H1 (cell line): ENCODE results near the gene PLAU. TPM values are rescaled to one million over a fixed set of nuclear protein-coding genes. Genes with fewer than 3 reads are reported as not detected.
"Not testable (repeated sequence)": the region's sequence is repeated elsewhere in the genome, so short reads cannot be mapped to it uniquely, and the experiment has no call there.

Experiments
- CTCF ChIA-PET: fragments of 300-600 bp; sonication (Branson Sonifier 250); formaldehyde crosslinking; loops from one replicate; lab custom pipeline; 2021; ENCODE audit not compliant: partially characterized antibody; lab: Charles Lee
- POLR2A ChIA-PET: fragments of 300-600 bp; sonication (Branson Sonifier 250); formaldehyde crosslinking; loops from one replicate; lab custom pipeline; 2021; ENCODE audit warnings: inconsistent platforms; ENCODE audit not compliant: partially characterized antibody; lab: Charles Lee
- DNase-seq, 2 experiments: peaks; one replicate each; pipeline versions ENCODE4 v3.0.0 to v3.0.0-alpha.2; 2010 to 2022; ENCODE audit warnings: low spot score in 2 of 2, low read depth in 1 of 2, mixed read lengths in 1 of 2
- FAIRE-seq: peaks from 2 replicates; lab custom pipeline; 2011; peaks lifted over from hg19 to GRCh38; lab: Jason Lieb, UNC
- H2AFZ ChIP-seq: 2 replicates; pipeline ENCODE4 v1.8.1; 2012; ENCODE audit warnings: low read length, inconsistent platforms
- H2AK5ac ChIP-seq: 2 replicates; pipeline ENCODE4 v1.6.1; 2013; ENCODE audit warnings: low read depth, low read length
- H2BK120ac ChIP-seq: replicated peaks from 2 replicates; pipeline ENCODE3; 2013; ENCODE audit warnings: low read depth, low read length, inconsistent platforms
- H2BK12ac ChIP-seq: 2 replicates; pipeline ENCODE4 v1.6.1; 2013; ENCODE audit warnings: low read depth, low read length
- H2BK15ac ChIP-seq: 2 replicates; pipeline ENCODE4 v1.6.1; 2013; ENCODE audit warnings: low read length
- H2BK20ac ChIP-seq: 2 replicates; pipeline ENCODE4 v1.6.1; 2013; ENCODE audit warnings: low read length
- H2BK5ac ChIP-seq: 2 replicates; pipeline ENCODE4 v1.6.1; 2013; ENCODE audit warnings: low read depth, low read length
- H3K14ac ChIP-seq: 2 replicates; pipeline ENCODE4 v1.6.1; 2013; ENCODE audit warnings: inconsistent platforms; ENCODE audit not compliant: insufficient read length
- H3K18ac ChIP-seq: 2 replicates; pipeline ENCODE4 v1.6.1; 2013; ENCODE audit warnings: low read length; ENCODE audit errors: extremely low read depth
- H3K23ac ChIP-seq: 2 replicates; pipeline ENCODE4 v1.6.1; 2013; ENCODE audit warnings: inconsistent platforms; ENCODE audit not compliant: insufficient read length
- H3K23me2 ChIP-seq: 2 replicates; pipeline ENCODE4 v1.6.1; 2013; ENCODE audit warnings: low read depth, low read length
- H3K27ac ChIP-seq: 2 replicates; pipeline ENCODE4 v1.6.1; 2011; ENCODE audit warnings: low read depth, low read length, inconsistent platforms
- H3K27me3 ChIP-seq, 4 experiments: replicated peaks in 1 of 4; 1 replicate in 1 of 4; 2 replicates in 3 of 4; pipeline versions ENCODE4 v1.6.1 to v1.8.1; 2011 to 2013; ENCODE audit warnings: low read length in 3 of 4, mild to moderate bottlenecking in 3 of 4, inconsistent platforms in 2 of 4, mixed read lengths in 2 of 4, moderate library complexity in 1 of 4; ENCODE audit not compliant: control insufficient read depth in 3 of 4, insufficient read depth in 3 of 4; ENCODE audit errors: extremely low read depth in 1 of 4
- H3K36me3 ChIP-seq, 4 experiments: 2 replicates each; pipeline versions ENCODE4 v1.6.1 to v1.8.1; 2011 to 2013; ENCODE audit warnings: mild to moderate bottlenecking in 4 of 4, low read length in 3 of 4, moderate library complexity in 2 of 4, control low read depth in 1 of 4, inconsistent platforms in 1 of 4; ENCODE audit not compliant: insufficient read depth in 4 of 4, control insufficient read depth in 2 of 4
- H3K4ac ChIP-seq: replicated peaks from 2 replicates; pipeline ENCODE3; 2013; ENCODE audit warnings: low read length, low read depth, mixed read lengths, inconsistent platforms; ENCODE audit not compliant: insufficient read length
- H3K4me1 ChIP-seq, 4 experiments: replicated peaks in 1 of 4; 1 replicate in 1 of 4; 2 replicates in 3 of 4; pipeline versions ENCODE4 v1.6.1 to v1.8.1; 2011 to 2013; ENCODE audit warnings: low read length in 3 of 4, inconsistent platforms in 2 of 4, mixed read lengths in 1 of 4; ENCODE audit not compliant: insufficient read depth in 4 of 4, control insufficient read depth in 3 of 4
- H3K4me2 ChIP-seq, 2 experiments: 2 replicates each; pipeline versions ENCODE4 v1.6.1 to v1.8.1; 2011 to 2013; ENCODE audit warnings: low read depth in 2 of 2, low read length in 2 of 2, control low read depth in 1 of 2, inconsistent platforms in 1 of 2, mild to moderate bottlenecking in 1 of 2; ENCODE audit not compliant: insufficient read depth in 1 of 2
- H3K4me3 ChIP-seq, 4 experiments: fragments of 200-600, 300-600 bp in 1 of 4; sonication (generic), shearing (Covaris generic), sonication (Bioruptor Twin) in 1 of 4; 2 replicates each; pipeline versions ENCODE4 v1.5.1 to v1.8.1; 2011 to 2016; ENCODE audit warnings: low read length in 4 of 4, low read depth in 3 of 4, control low read depth in 2 of 4, inconsistent platforms in 2 of 4, mild to moderate bottlenecking in 2 of 4, mixed read lengths in 1 of 4, moderate library complexity in 1 of 4; ENCODE audit not compliant: insufficient read depth in 2 of 4; ENCODE audit errors: extremely low read depth in 1 of 4
- H3K56ac ChIP-seq: replicated peaks from 2 replicates; pipeline ENCODE3; 2013; ENCODE audit warnings: low read depth, mild to moderate bottlenecking, mixed read lengths, low read length, inconsistent platforms; ENCODE audit not compliant: insufficient read length
- H3K79me1 ChIP-seq: 2 replicates; pipeline ENCODE4 v1.6.1; 2013; ENCODE audit warnings: low read depth, low read length, control low read depth
- H3K79me2 ChIP-seq, 2 experiments: 2 replicates each; pipeline versions ENCODE4 v1.6.1 to v1.8.1; 2012 to 2013; ENCODE audit warnings: low read length in 2 of 2, mild to moderate bottlenecking in 2 of 2, inconsistent platforms in 1 of 2; ENCODE audit not compliant: insufficient read depth in 2 of 2, control insufficient read depth in 1 of 2
- H3K9ac ChIP-seq, 4 experiments: replicated peaks in 1 of 4; 1 replicate in 1 of 4; 2 replicates in 3 of 4; pipeline versions ENCODE4 v1.6.1 to v1.8.1; 2011 to 2013; ENCODE audit warnings: low read depth in 3 of 4, low read length in 3 of 4, control low read depth in 2 of 4, mild to moderate bottlenecking in 2 of 4, moderate library complexity in 2 of 4, inconsistent platforms in 1 of 4; ENCODE audit errors: extremely low read depth in 1 of 4
- H3K9me3 ChIP-seq, 2 experiments: 2 replicates each; pipeline versions ENCODE4 v1.6.1 to v1.8.1; 2012 to 2013; ENCODE audit warnings: mild to moderate bottlenecking in 2 of 2, moderate library complexity in 2 of 2, control low read depth in 1 of 2, inconsistent platforms in 1 of 2, low read depth in 1 of 2, low read length in 1 of 2, mixed read lengths in 1 of 2; ENCODE audit not compliant: insufficient read depth in 2 of 2
- H4K20me1 ChIP-seq, 2 experiments: replicated peaks in 1 of 2; 2 replicates each; pipeline versions ENCODE3 to v1.8.1; 2011 to 2013; ENCODE audit warnings: inconsistent platforms in 2 of 2, low read length in 2 of 2, mild to moderate bottlenecking in 1 of 2; ENCODE audit not compliant: insufficient read depth in 2 of 2, control insufficient read depth in 1 of 2
- H4K5ac ChIP-seq: 2 replicates; pipeline ENCODE4 v1.6.1; 2013; ENCODE audit warnings: low read length, low read depth, mixed read lengths, inconsistent platforms; ENCODE audit not compliant: insufficient read length
- H4K8ac ChIP-seq: 2 replicates; pipeline ENCODE4 v1.8.0; 2013; ENCODE audit warnings: mild to moderate bottlenecking, moderate library complexity, low read length, inconsistent platforms; ENCODE audit not compliant: insufficient read depth; ENCODE audit errors: extremely low read depth
- H4K91ac ChIP-seq: replicated peaks from 2 replicates; pipeline ENCODE3; 2013; ENCODE audit warnings: low read length, mixed read lengths, inconsistent platforms; ENCODE audit not compliant: insufficient read length
- EGR1 ChIP-seq: IDR thresholded peaks from 2 replicates; pipeline ENCODE4 v1.6.1; 2011; ENCODE audit warnings: low read depth, low read length, borderline replicate concordance
- POLR2A ChIP-seq, 2 experiments: IDR thresholded peaks; 1 replicate in 1 of 2; 2 replicates in 1 of 2; pipeline ENCODE4 v1.6.1; 2011; ENCODE audit warnings: low read depth in 2 of 2, low read length in 2 of 2, mild to moderate bottlenecking in 2 of 2; ENCODE audit errors: control extremely low read depth in 1 of 2
- WGBS, 2 experiments: shearing (Covaris generic) in 1 of 2; methylation state at CpG; one replicate each; pipeline versions ENCODE4 v1.1.6 to v1.1.7; 2013 to 2015; ENCODE audit warnings: low lambda C conversion rate in 2 of 2, mixed read lengths in 2 of 2, inconsistent platforms in 1 of 2, low coverage in 1 of 2, missing lambda C conversion rate in 1 of 2; ENCODE audit not compliant: insufficient replicate concordance in 2 of 2, insufficient coverage in 1 of 2, insufficient read length in 1 of 2; ENCODE audit errors: extremely low coverage in 1 of 2, missing lambda C conversion rate in 1 of 2; 5-methylcytosine and 5-hydroxymethylcytosine counted together
- polyA plus RNA-seq, 7 experiments: library from polyadenylated mRNA; depleted of rRNA in 3 of 7; stranded (reverse) in 5 of 7; unstranded in 2 of 7; fragments of >200 nt in 5 of 7; fragments of 200-250 nt in 2 of 7; gene quantifications; 1 replicate in 5 of 7; 2 replicates in 1 of 7; 4 replicates in 1 of 7; pipeline versions ENCODE4 v1.2.1 to v1.2.3, GENCODE V29; 2011 to 2013; ENCODE audit warnings: missing spikeins in 2 of 7, mixed read lengths in 2 of 7
- total RNA-seq: library from RNA; stranded (reverse); fragmentation: NEBNext Ultra II Directional; extraction: Animal tissue kit (Norgen Biotek cat#: 25700); gene quantifications from 2 replicates; pipeline ENCODE4 v1.2.1, GENCODE V29; 2021

Gene PLAU
- total and polyA plus RNA-seq, 2 of the 8 experiments (the other 6 are each of a cell fraction or from before 2014, with no cell fraction given) = 16.2 to 26.1 TPM

DNA sequence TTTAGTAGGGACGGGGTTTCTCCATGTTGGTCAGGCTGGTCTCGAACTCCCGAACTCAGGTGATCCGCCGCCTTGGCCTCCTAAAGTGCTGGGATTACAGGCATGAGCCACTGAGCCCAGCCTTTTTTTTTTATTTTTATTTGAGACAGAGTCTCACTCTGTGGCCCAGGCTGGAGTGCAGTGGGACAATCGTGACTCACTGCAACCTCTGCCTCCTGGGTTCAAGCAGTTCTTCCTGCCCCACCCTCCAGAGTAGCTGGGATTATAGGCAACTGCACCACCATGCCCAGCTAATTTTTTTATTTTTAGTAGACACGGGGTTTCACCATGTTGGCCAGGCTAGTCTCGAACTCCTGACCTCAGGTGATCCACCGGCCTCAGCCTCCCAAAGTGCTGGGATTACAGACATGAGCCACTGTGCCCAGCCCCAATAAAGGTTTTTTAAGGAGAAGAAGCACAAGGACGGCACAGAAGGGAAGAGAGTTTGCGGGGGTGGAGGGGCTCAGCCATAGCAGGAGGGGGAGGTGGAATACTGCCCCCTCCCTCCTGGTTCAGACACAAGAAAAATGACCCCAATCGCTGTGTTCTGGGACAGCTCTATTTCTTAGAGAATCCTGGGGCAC lies 54.4 kb downstream of the PLAU start:
- Histone ChIP-seq H3K4me2 (peak overlapping the region; percentile 65 to 75), H4K91ac (peak overlapping the region; percentile 93), H3K56ac (peak overlapping the region; percentile 73), H4K8ac (peak overlapping the region; percentile 81), H2AK5ac (peak overlapping the region; percentile 99), H3K4me3 (peak overlapping the region in 1 of 4 experiments; percentile 36; a peak in 1 of 8 replicates), H2BK5ac (peak overlapping the region; percentile 100), H3K4ac (peak overlapping the region; percentile 95), H2BK20ac (peak overlapping the region; percentile 96), H4K5ac (peak overlapping the region; percentile 89), H2BK120ac (peak overlapping the region; percentile 99)
- FAIRE-seq, H2BK15ac ChIP-seq, H3K14ac ChIP-seq, H3K23me2 ChIP-seq, H4K20me1 ChIP-seq, H3K79me1 ChIP-seq, H3K9me3 ChIP-seq, H3K79me2 ChIP-seq, H3K27me3 ChIP-seq, H2AFZ ChIP-seq, H3K23ac ChIP-seq, H3K36me3 ChIP-seq: not testable (repeated sequence)
- CTCF ChIA-PET = interaction anchor here (1.1 to 3.4 kb wide), 6 partner anchors 9 to 79 kb away, joined by 3 to 16 read pairs (median 5); no protein-coding TSS in a partner anchor
- WGBS, 2 experiments = 65% methylated on average over 12 of the region's 12 CpGs; no CpG with 5 or more reads in 1 of the 2 experiments
- peak in 1 of 2 experiments; percentile 43; a peak in 1 of 3 replicates for TF ChIP-seq POLR2A (IDR thresholded peaks at IDR 0.05; ENCODE audit: control extremely low read depth in 1 of 2, low read depth in 2 of 2, low read length in 2 of 2)
- peak; percentile 51; the same call in 1 of the 2 replicates for TF ChIP-seq EGR1
- TF ChIP-seq, all 59 proteins: peak for 2; not testable (repeated sequence) for 57
- H3K18ac ChIP-seq = peak overlapping the region; percentile 95
- peak overlapping the region; percentile 98 for H3K27ac ChIP-seq
- H2BK12ac ChIP-seq = peak overlapping the region; percentile 99
- peaks cover 18 to 36% (median 31%) of the 10 kb centered on the region in 4 experiments for H3K4me1 ChIP-seq
- peak overlapping the region in 3 of 4 experiments; percentile 84 to 91 (median 87); a peak in 6 of 7 replicates for H3K9ac ChIP-seq
- DNase-seq = not testable (repeated sequence)
- POLR2A ChIA-PET = interaction anchor here (0.6 to 8.5 kb wide), 37 partner anchors 8 to 185 kb away, joined by 3 to 261 read pairs (median 8); partner anchors contain the start of genes ADK, AP3M1, PLAU and VCL
